C4-2B (cell line): ENCODE results near the gene LRIT1.
A peak's percentile ranks its signal among the peaks of the same experiment; 100 is the strongest.

Experiments used
- ZFX ChIP-seq: fragments of 450-650 bp; IDR thresholded peaks from 2 replicates; pipeline ENCODE4 v1.6.1; 2017
- TF ChIP-seq, protein P1 (sequence below): fragments of 450-650 bp; conservative IDR thresholded peaks from 2 replicates; pipeline ENCODE4 v1.5.1; 2017; ENCODE audit warnings: mild to moderate bottlenecking

DNA sequence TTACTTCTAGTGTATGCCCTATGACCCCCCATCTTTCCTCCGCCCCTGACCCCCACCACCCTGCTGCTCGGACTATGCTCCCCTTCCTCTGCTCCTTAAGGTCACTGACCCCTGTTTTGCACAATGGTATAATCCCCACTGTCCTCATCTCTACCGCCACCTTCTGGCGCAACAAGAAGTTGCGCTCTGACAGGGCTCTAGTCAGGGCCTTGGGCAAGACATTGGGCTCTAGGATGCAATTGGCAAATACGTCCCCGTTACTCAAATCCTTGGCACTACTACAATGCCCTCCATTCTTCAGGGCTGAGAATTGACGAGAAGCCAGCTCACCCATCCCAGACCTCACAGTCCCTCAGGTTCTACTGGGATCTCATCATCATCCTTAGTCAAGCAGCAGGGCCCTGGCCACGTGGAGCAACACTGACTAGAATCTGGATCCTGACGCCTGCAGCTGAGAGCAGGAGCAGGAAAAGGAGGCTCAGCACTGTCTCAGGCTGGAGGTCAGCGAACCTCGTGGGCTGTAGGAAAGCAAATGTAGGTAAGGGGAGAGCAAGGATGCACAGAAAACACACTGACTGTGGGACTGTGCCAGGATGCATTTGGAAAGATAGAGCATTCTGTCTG, 26.6 kb downstream of the LRIT1 start:
- TF ChIP-seq, protein P1, sequence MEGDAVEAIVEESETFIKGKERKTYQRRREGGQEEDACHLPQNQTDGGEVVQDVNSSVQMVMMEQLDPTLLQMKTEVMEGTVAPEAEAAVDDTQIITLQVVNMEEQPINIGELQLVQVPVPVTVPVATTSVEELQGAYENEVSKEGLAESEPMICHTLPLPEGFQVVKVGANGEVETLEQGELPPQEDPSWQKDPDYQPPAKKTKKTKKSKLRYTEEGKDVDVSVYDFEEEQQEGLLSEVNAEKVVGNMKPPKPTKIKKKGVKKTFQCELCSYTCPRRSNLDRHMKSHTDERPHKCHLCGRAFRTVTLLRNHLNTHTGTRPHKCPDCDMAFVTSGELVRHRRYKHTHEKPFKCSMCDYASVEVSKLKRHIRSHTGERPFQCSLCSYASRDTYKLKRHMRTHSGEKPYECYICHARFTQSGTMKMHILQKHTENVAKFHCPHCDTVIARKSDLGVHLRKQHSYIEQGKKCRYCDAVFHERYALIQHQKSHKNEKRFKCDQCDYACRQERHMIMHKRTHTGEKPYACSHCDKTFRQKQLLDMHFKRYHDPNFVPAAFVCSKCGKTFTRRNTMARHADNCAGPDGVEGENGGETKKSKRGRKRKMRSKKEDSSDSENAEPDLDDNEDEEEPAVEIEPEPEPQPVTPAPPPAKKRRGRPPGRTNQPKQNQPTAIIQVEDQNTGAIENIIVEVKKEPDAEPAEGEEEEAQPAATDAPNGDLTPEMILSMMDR, result peak; percentile 80
- no peak for TF ChIP-seq ZFX
